Stimulated activated naive CD4-positive, alpha-beta T cell treated with Interleukin-2 at 50 U/mL for 16 hours (primary cell): Measurements from ENCODE around the gene ARMC9.
"Not testable (repeated sequence)": the region's sequence is repeated elsewhere in the genome, so short reads cannot be mapped to it uniquely, and the experiment has no call there.

Experiments used
- DNase-seq: peaks from one replicate; lab custom pipeline; 2025; lab: John Stamatoyannopoulos, UW

The ARMC9 gene

DNA sequence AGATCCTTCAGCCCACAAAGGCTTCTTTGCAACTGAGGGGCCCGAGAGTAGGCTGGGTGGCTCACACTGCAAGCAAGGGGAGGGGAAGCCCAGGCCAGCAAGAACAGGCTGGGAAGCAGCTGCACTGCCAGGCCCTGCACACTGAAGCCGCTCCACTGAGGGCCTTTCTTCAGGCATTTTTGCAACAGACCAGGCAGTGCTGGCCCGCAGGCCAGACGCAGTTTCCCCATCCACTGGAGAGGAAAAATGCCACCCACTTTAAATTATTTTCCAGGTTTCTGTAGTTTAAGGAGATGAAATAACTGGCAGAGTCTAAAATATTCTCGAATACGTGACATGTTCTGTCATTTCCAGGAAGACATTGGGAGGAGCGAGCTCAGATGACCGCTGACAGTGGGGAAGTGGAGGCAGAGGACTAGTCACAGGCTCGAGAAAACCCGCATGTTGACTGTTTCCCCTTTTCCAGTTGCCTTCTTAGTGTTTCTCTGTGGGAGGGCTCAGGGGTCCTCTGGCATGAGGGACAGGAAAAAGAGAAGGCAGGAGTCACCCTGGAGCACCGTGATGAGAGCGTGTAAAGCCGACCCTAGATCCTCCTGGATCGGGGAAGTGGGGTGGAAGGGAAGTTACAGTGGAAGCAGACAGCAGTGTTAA is 143.8 kb downstream of the ARMC9 start:
- no peak for DNase-seq

DNA sequence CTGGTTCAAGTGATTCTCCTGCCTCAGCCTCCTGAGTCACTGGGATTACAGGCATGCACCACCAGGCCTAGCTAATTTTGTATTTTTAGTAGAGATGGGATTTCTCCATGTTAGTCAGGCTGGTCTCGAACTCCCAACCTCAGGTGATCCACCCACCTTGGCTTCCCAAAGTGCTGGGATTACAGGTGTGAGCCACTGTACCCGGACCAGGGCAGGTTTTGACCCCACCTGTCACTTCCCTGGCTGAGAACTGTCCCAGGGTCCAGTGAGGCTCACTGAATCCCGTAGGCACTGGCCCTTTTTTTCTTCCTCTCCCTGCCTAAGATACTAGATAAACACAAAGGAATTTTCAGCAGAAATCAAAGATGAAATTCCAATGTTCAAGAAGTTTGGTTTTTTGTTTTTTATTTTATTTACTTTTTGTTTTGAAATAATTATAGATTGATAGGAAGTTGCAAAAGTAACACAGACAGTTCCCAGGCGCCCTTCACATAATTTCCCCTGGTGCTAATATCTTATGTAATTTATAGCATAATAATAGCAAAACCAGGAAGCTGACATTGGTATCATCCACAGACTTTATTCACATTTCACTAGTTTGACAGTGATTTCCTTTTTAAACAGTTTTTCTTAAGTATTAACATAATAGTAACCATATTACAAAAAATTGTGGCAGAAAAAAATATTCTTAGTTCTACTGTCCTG is 144.7 kb downstream of the ARMC9 start:
- no peak for DNase-seq

DNA sequence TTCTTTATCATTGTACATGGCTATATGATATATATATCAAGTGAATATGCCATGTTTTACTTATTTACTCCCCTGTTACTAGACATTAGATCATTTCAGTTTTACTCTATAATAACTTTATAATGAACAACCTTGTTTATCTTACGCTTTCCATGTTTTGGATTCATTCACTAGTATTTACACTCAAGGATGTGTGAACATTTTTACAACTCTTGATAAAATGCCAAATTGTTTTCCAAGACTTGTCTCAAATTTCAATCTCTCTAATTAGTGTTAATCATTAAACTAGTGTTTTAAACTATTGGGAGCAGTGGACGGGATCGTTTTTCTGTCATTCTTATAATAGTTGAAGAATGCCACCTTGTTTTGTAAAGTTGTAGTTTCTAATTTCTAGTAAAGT is 145.6 kb downstream of the ARMC9 start:
- no peak for DNase-seq

DNA sequence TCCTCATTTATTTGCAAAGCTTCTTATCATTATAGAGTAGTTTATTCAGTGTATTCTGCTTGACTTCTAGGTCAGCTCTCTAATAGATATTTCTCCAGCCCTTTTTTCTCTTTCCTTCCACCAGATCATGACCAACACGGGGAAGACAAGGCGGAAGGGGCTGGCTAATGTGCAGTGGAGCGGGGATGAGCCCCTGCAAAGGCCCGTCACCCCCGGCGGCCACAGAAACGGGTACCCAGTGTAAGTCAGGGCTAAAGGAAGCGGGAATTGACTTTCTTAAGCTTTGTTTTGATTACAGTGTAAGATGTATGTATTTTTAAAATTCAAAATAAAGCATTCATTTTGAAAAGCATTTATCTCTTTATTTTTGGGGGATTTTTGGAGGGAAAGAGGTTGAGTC is 146.4 kb downstream of the ARMC9 start:
- DNase-seq, result no peak

DNA sequence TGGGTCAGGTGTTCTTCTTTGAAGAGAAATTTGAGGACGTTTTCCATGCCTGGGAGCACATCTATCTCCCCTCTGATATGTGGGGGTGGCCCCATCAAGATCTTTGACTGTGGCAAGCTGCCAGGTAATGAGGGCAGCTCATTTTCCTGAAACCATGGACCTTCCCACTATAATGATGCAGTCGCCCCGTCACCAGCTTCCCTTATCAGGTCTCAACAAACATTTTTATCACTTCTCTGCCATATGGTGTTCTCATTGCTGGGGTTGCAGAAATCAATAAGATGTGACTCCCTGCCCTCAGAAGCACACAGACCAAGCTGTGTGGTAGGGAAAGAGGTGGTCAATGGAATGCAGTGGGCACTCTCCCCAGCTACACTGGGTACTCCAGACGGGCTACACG is 148.7 kb downstream of the ARMC9 start:
- no peak for DNase-seq

DNA sequence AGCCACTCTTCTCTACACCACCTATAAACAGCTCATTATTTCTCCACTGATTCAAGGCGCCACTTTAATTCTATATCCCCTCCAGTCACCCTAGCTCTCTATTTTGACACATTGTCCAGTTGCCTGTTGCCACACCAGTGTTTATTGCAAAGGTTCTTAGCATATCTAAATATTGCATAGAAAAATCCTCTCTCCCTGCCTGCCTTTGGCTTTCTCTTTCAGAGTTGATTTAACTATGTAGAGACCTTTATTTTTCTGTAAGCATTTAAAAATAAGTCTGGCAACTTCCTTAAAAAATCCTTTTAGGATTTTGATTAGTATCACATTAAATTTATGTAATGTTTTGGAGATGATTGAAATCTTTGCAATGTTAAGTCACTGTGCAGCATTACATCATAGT is 149.2 kb downstream of the ARMC9 start:
- no peak for DNase-seq

DNA sequence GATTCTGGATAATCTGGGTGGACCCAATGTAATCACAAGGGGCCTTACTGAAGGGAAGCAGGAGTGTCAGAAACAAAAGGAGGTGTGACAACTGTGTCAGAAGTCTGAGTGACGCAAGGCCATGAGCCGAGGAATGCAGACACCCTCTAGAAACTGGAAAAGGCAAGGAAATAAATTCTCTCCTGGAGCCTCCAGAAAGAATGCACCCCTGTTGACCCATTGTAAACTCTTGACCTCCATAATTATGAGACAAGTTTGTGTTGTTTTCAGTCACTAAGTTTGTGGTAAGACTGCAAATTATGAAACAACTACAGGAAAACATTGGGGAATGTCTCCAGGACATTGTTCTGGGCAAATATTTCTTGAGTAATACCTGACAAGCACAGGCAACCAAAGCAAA is 149.7 kb downstream of the ARMC9 start:
- no peak for DNase-seq

DNA sequence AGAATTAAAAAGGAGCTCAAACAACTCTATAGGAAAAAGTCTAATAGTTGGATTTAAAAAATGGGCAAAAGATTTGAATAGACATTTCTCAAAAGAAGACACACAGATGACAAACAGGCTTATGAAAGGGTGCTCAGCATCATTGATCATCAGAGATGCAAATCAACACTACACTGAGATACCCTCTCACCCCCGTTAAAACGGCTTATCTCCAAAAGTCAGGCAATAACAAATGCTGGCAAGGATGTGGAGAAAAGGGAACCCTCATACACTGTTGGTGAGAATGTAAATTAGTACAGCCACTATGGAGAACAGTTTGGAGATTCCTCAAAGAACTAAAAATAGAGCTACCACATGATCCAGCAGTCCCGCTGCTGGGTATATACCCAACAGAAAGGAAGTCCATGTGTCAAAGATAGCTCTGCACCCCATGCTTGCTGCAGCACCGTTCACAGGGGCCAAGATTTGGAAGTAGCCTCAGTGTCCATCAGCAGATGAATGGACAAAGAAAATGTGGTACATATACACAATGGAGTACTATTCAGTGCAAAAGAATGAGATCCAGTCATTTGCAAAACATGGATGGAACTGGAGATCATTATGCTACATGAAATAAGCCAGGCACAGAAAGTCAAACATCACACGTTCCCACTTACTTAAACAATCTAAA is 150.4 kb downstream of the ARMC9 start:
- no peak for DNase-seq

DNA sequence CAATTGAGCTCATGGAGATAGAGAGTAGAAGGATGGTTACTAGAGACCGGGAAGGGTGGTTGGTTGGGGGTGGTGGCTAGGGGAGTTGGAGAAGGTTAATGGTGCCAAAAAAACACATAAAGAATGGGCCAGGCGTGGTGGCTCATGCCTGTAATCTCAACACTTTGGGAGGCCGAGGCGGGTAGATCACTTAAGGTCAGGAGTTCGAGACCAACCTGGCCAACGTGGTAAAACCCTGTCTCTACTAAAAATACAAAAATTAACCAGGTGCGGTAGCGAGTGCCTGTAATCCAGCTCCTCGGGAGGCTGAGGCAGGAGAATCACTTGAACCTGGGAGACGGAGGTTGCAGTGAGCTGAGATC is 150.9 kb downstream of the ARMC9 start:
- DNase-seq, result not testable (repeated sequence)

DNA sequence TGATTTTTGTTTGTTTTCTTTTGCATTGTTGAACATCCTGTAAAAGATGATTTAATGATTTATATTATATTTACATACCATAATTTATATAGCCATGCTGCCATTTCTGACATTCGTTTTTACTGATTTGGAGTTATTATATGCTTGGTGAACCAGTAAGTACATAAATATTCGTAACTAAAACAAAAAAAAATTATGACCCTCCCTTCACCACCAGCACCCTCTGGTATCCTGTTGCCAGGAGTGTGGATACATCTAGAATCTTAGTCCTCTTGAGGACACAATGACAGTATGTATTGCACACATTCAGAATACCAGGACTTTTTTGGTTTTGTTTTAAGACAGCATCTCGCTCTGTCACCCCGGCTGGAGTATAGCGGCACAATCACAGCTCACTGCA is 153.2 kb downstream of the ARMC9 start:
- no peak for DNase-seq

DNA sequence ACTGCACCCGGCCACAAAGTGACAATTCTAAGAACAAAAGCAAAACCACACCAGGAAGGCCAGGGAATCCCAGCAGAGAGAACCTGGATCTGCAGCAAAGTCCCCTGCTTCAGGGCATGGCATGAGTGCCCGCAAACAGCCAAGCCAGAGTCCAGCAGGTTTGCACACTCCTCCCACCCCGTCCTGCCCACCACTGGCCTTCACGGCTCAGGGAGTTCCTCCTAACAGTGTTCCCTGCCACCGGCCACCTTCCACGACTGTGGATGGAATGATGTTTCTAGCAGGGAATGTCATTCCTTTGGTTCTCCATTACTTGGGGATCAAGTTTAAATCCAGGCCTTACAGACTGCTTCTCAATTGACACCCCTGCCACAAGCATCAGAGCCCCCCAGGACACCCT is 155.0 kb downstream of the ARMC9 start:
- DNase-seq, result no peak

DNA sequence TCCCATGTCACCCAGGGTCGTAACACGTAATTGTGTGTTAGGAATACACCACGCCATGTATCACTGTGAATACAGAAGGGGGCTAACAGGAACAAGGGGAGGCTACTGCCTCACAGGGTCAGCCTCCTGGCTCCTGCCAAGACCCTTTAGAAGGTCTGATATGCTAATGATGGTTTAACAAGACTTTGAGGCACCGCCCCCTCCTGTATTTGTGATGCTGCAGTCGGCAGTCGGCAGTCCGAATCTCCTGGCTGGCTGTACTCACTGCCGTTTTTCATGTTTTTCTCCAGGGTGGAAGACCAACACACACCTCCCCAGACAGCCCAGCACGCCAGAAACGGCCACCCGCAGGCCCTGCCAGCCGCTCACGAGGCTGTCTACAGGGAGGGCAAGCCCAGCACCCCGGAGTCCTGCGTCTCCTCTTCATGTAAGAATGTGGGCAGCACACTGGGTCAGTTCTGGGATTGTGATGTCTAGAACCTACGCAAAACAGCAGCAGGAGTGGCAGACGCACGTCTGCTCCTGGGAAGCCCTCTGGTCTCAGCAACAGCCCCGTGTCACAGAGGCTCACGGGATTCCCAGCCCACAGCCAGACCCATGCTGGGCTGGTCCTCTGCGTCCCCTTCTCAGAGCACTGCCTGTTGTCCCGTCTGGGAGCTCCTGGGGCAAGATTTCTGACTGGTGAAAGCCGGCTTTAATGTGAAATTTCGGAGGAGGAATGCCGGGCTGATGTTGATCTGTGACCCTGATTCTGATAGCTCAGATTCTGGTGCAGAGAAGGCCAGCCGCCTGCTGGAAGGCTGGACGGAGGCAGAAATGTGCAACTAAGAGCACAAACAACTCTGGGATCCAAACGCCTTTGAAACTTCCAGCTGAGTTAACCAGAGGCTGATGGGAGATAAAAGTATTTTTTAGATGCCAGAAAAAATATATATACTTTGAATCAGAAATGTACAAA is 157.4 kb downstream of the ARMC9 start:
- DNase-seq, result no peak

DNA sequence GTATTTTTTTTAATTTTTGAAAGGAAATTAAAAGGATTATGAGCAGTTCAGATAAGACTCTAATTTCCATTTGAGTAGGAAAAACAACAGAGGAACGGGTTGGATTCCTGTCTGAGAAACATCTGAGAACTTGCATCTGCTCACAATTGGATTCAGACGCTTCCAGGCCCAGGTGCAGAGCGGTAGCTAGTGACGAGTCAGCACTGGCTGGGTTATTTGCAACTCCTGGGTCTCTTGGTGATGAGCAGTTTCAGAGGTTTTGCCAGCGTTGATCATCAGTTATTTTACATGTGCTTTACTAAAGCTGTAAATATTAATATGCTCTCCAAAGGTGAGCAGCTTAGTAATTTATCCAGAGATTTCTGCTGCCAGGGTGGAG is 158.0 kb downstream of the ARMC9 start:
- no peak for DNase-seq

DNA sequence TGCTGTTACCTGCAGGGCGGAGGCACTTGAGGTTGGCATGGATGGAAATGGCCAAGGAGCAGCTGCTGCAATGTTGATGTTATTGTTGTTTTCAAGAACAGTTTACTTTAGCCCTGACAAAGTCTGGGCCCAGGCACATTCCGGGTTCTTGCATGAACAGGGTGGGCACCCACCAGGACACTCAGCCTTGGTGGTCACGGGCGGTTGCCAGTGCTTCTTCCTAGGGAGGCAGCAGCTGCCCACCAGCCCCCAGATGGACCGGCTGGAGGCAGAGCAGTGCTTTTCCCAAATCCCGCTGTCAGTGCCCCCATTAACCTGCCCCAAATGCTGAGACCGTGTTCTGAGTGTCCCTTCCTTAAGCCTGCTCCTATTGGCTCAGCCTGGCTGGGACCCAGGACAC is 158.6 kb downstream of the ARMC9 start:
- no peak for DNase-seq

DNA sequence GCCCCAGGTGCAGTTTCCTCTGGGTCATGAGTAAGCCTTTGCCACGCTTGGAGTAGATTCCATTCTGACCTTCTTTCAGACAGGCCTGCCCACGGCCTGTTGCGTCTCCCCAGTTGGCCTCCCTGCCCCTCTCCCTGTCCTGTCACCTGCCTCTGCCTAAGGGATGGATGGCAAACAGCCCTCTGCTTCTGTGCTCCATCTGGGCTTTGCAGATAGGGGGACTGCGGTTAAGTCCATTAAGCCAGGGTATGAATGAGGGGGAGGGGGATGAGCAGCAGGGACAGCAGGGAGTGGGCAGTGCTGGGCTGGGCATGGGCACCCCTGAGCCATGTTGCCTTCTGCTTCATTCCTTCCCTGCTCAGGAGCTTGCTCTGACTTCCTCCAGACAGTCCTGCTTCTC is 159.5 kb downstream of the ARMC9 start:
- DNase-seq, result no peak

DNA sequence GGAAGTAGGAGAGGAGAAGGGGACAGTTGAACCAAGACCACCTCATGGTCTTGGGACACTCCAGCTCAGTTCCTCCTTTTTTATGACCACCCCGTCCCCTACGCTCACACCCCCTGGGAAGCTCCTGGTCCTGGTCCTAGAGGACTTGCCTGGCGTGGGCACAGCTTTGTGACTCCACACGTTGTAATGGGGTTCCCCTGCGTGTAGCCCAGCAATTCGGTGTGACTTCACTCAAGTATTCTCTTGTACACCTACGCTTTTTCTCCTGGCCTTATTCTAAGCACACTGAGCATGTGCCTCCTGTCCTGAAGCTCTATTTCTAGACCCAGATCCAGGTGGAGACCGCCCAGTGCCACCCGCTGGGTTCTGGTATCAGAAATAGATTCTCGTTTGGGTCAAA is 161.0 kb downstream of the ARMC9 start:
- no peak for DNase-seq

DNA sequence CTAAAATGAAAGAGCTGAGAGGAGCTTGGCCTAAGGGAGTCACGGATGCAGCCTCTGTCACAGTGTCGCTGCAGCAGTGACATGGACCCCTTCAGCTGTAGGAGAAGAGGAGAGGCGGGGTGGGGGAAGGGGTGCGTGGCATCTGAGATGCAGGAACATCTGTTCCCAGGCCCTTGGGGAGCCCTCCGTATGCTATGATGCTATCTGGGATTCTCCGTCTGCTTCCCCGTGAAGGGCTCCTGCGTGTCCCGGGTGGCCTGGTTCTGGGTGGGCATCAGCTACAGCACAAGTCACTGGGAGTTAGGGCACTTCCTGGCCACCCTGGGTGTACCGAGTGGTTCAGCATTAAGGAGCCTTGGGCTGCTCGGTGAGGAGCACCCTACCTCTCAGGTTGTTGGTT is 161.5 kb downstream of the ARMC9 start:
- no peak for DNase-seq

DNA sequence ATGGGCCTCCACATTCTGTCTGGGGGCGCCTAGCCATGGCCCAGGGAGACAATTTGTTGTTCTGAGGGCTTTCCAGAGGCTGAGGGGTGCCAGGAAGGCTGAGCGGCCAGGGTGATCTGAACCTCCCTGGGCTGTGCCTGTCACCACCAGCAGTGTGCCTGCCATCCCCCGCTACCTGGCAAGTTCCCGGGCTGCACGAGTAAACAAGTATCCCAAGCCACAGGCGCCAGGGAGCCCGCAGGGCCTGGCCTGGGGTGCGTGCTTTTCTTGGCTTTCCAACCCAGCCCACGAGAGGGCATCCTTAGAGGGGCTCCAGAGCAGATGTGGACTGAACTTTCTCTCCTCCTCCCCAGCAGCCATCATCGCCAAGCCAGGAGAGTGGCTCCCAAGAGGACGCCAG is 162.0 kb downstream of the ARMC9 start:
- DNase-seq, result no peak

DNA sequence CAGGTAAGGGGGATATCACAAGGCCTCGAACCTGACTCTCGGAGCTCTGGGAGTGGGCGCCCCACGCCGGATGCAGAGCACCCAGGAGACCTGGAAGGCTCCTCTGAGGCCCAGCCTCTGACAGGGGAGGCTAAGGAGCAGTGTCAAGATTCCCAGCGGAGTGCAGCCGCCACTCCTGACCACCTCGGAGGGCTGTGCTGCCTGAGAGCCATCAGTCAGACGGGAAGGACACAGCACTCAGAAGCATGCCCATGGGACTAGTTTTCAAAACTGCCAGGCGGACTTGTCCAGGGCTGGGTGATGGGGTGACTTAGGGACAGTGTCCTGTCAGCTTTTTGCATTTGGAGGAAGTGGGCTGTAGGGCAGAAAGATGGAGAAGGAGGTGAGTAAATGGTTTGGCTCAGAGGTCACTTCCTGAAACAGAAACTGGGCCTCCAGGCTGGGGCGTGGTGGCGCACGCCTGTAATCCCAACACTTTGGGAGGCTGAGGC is 162.5 kb downstream of the ARMC9 start:
- DNase-seq, result no peak

DNA sequence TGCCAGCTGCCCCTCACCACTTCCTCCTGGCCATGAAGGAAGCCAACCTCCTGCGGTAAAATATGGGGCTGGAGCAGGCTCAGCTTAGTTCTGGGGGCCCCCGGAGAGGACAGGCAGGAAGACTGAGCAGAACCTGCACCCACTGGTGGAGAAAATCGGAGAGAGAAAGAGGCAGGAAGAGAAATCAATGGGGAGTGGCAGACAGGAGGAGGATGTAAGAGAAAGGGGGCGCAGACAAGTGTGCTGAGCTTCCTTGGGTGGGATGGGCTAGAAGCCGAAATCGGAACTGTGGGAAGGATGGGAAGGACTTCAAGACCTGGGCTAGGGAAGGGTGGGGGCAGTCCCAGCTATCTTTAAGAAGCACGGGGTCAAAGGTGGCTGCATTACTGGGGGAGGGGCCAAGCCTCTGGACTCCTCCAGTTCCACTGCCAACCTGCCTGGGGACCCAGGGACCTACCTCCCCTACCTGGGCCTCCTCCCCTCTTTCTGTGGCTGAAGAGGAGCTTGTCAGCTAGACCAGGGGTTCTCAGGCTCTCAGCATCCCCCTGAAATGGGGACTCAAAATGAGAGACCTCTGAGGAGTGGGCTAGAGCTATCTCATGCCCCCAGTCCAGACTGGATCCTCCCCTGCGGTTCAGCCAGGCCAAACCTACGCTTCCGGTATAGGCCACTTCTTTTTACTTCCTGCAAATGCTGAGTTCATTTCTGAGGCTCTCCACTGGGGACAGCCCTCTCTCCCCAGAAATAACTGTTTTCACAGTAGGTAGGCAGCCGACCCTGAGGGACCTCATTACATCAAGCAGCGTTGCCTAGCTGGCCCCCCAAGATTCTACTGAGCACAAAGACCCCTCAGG is 163.5 kb downstream of the ARMC9 start:
- no peak for DNase-seq

DNA sequence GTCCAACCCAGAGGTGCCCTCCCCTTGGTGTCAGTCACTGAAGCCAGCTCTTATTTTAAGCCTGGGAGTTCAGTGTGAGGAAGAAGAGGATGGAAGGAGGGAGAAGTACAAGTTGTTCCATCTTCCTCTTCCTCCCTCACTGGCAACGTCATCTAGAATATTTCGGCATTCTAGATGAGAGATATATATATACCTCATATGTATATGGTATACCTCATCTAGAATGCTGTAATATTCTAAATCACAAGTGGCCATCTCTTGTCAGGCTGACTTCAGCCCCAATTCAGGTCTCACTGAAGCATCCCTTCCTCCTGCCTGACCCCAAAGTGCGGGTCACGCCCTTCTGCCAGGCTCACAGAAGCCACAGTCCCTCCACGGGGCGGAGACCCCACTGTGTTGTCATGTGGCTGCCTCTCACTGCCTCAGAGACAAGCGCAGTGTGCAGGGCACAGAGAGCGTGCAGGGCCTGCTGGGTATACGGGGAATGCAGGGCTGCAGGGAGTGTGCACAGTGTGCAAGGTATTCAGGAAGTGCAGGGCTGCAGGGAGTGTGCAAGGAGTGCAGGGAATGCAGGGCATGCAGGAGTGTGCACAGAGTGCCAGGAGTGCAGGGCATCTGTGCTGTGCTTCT is 164.2 kb downstream of the ARMC9 start:
- DNase-seq, result no peak
